Astrocyte of the spinal cord (primary cell): Measurements from ENCODE around the gene LEO1.

ENCODE experiments used
- DNase-seq: peaks from one replicate; pipeline ENCODE4 v3.0.0; 2011; ENCODE audit warnings: low read depth, low spot score
- H3K4me3 ChIP-seq: 2 replicates; pipeline ENCODE4 v1.5.1; 2011; ENCODE audit warnings: low read depth, mild to moderate bottlenecking, low read length, moderate library complexity
- in situ Hi-C: cut with HindIII; loops from 2 replicates; pipeline ENCODE4 v1.10.0; 2017; ENCODE audit warnings: low sequenced_read_pairs
- TF ChIP-seq, protein P1 (sequence below): IDR thresholded peaks from 2 replicates; pipeline ENCODE4 v1.5.1; 2012; ENCODE audit warnings: low read depth, mild to moderate bottlenecking, low read length, inconsistent platforms

The LEO1 gene

GRCh38 chr15:52010633-52011595 lies 39.3 kb upstream of the LEO1 start:
- H3K4me3 ChIP-seq: no peak overlapping the region
- DNase-seq: peak; percentile 84
- in situ Hi-C loops: no loop called here
- TF ChIP-seq, protein P1, sequence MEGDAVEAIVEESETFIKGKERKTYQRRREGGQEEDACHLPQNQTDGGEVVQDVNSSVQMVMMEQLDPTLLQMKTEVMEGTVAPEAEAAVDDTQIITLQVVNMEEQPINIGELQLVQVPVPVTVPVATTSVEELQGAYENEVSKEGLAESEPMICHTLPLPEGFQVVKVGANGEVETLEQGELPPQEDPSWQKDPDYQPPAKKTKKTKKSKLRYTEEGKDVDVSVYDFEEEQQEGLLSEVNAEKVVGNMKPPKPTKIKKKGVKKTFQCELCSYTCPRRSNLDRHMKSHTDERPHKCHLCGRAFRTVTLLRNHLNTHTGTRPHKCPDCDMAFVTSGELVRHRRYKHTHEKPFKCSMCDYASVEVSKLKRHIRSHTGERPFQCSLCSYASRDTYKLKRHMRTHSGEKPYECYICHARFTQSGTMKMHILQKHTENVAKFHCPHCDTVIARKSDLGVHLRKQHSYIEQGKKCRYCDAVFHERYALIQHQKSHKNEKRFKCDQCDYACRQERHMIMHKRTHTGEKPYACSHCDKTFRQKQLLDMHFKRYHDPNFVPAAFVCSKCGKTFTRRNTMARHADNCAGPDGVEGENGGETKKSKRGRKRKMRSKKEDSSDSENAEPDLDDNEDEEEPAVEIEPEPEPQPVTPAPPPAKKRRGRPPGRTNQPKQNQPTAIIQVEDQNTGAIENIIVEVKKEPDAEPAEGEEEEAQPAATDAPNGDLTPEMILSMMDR: no peak

DNA sequence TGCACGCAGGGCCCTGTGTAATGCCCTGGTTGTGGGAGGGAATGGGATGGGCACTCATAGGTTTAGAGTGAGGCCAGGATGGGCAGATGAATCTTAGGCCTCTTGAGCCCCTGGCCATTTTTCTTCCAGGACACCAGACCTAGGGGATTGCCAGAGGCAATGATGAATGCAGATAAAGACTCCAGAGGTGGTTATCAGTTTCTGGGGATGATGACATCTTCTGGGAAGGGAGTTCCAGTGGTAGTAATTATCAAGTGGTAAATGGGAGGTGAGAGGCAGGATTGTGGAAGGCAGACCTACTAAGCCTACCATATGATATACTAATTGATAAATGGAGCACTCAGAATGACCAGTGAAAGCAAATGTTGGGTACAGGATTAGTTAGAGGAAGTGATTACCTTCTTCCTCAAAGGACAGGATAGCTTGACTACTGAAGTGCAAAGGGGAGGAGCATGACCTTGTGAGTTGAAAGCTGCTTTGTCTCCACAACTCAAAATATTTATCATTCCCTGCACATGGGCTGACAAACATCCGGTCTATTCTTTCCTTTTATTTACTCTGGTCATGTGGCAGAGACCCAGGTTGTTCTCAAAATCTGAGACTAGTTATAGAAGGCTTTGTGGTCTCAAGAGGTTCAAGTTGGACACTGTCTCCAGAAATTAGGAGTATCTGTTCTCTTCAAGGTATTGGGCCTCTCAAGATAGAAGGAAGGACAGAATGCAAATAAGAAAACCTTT lies 37.3 kb upstream of the LEO1 start:
- DNase-seq: no peak
- no peak overlapping the region for H3K4me3 ChIP-seq
- TF ChIP-seq, protein P1: no peak
- in situ Hi-C loops: no loop called here

DNA sequence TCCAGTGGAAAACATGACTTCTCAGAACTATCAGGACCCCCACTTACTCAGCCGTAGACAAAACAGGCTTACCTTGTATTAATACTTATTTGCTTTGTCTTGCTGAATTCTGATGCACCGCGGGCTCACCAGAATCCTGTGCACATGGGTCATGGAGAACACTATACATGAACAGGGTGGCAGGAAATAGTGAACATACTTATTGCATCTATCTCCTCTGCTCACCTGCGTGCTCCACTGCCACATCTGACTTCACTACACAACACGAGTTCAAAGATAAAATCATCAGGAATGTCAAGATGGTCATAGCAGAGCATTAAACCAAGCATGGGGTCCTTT lies 36.8 kb upstream of the LEO1 start:
- TF ChIP-seq, protein P1: no peak
- H3K4me3 ChIP-seq: no peak overlapping the region
- no peak for DNase-seq
- in situ Hi-C loops: no loop called here

GRCh38 chr15:52006702-52007340 lies 35.2 kb upstream of the LEO1 start:
- in situ Hi-C loops: no loop called here
- no peak overlapping the region for H3K4me3 ChIP-seq
- DNase-seq: no peak
- TF ChIP-seq, protein P1: no peak

DNA sequence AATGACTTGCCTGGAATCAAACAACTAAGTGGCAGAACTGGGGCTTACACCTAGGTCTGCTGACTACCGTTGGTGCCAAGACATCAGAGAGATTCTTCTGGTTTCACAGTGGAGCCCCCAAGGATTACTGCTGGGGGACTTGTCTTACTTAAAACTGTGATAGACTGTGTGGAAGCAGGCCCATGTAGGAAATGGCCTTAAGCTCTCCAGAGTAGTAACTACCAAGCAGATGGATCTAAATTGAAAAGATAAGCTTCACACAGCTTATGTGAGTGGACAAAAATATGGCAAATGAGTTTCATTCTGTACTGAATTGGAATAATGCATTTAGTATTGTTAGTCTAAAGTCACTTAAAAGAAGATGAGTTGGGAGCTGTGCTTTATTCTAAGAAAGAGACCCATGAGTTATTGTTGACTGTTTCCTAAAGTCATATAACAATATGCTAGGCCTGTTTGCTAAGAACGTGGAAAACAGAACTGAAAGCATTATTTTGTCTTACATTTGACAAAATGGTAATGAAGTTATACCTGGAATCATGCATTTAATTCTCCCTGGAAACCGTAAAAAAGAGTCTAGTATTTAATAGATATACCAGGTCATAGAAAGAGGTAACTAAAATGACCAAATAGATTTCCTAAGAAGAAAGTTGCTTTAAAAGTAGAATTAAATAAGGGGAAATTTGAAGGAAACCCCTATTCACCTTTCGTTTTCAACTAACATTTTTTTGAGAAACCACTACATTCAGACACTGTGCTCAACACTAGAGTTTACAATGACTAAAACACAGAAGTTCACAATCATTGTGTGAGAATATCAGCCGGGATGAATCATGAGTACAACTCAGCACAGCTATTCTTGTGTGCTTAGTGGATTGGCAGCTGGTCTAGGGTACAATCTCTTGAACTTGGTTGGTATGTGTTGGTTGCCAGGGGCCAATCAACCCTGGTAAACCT lies 34.4 kb upstream of the LEO1 start:
- no peak overlapping the region for H3K4me3 ChIP-seq
- peak; percentile 63 for DNase-seq
- in situ Hi-C loops: no loop called here
- TF ChIP-seq, protein P1: no peak
